ENCODE data around the gene CAST. TPM values are rescaled to one million over a fixed set of nuclear protein-coding genes. Genes with fewer than 3 reads are reported as not detected.

The CAST gene
- total RNA-seq, 1 donor from 2014 or later = 260 TPM

GRCh38 chr5:96657068-96657467, 5.1 kb upstream of the CAST start:
- Histone ChIP-seq H3K27ac (no peak overlapping the region), H3K4me3 (no peak overlapping the region), H3K27me3 (no peaks in the 10 kb centered on the region), H3K4me1 (peaks cover 16% of the 10 kb centered on the region), H3K9me3 (no peaks in the 10 kb centered on the region), H3K36me3 (no peaks in the 10 kb centered on the region)
- ATAC-seq (peak; percentile 42), DNase-seq (no peak)
- TF ChIP-seq CTCF (IDR thresholded peaks at IDR 0.05) = no peak
- intact Hi-C loops (cut with DNase I) = no loop called here

- no peaks in the 10 kb centered on the region for H3K27me3 ChIP-seq
- no peaks in the 10 kb centered on the region for H3K9me3 ChIP-seq
- intact Hi-C loops (cut with DNase I) = no loop called here
- no peak overlapping the region for H3K4me3 ChIP-seq
- no peak for ATAC-seq
- TF ChIP-seq CTCF (IDR thresholded peaks at IDR 0.05) = no peak
- H3K27ac ChIP-seq = no peak overlapping the region
- H3K4me1 ChIP-seq = peaks cover 16% of the 10 kb centered on the region
- no peak for DNase-seq
- no peaks in the 10 kb centered on the region for H3K36me3 ChIP-seq
Observed at GRCh38 chr5:96658272-96658671, 3.9 kb upstream of the CAST start.

- intact Hi-C loops (cut with DNase I) = no loop called here
Observed at GRCh38 chr5:96659170-96659569, 3.0 kb upstream of the CAST start.

GRCh38 chr5:96660971-96661854, 963 bp upstream of the CAST start:
- TF ChIP-seq CTCF (IDR thresholded peaks at IDR 0.05) = no peak
- Histone ChIP-seq H3K36me3 (no peaks in the 10 kb centered on the region), H3K4me1 (peaks cover 25% of the 10 kb centered on the region), H3K27me3 (no peaks in the 10 kb centered on the region), H3K4me3 (peak overlapping the region; percentile 87), H3K27ac (peak overlapping the region; percentile 98), H3K9me3 (no peaks in the 10 kb centered on the region)
- DNase-seq = no peak
- no peak for ATAC-seq
- intact Hi-C loops (cut with DNase I) = no loop called here

More at GRCh38 chr5:96659170-96659569, 3.0 kb upstream of the CAST start:
- peaks cover 24% of the 10 kb centered on the region for H3K4me1 ChIP-seq
- no peaks in the 10 kb centered on the region for H3K36me3 ChIP-seq
- no peak for DNase-seq
- H3K9me3 ChIP-seq = no peaks in the 10 kb centered on the region
- H3K27me3 ChIP-seq = no peaks in the 10 kb centered on the region
- H3K4me3 ChIP-seq = no peak overlapping the region
- no peak overlapping the region for H3K27ac ChIP-seq
- ATAC-seq = no peak
- no peak for TF ChIP-seq CTCF (IDR thresholded peaks at IDR 0.05)

- Histone ChIP-seq H3K4me3 (peak overlapping the region; percentile 87), H3K9me3 (no peaks in the 10 kb centered on the region), H3K36me3 (no peaks in the 10 kb centered on the region), H3K27me3 (no peaks in the 10 kb centered on the region), H3K27ac (peak overlapping the region; percentile 98), H3K4me1 (peaks cover 19% of the 10 kb centered on the region)
- DNase-seq (peak; percentile 96), ATAC-seq (peak; percentile 93)
- intact Hi-C loops (cut with DNase I) = no loop called here
- peak; percentile 9 for TF ChIP-seq CTCF (IDR thresholded peaks at IDR 0.05)
Observed at GRCh38 chr5:96662725-96663518, 746 bp downstream of the CAST start.
